GM12874 (cell line): ENCODE measurements around the gene AQP10.

Experiments used
- CTCF ChIP-seq: IDR thresholded peaks from 2 replicates; pipeline ENCODE4 v1.5.1; 2011; ENCODE audit warnings: low read depth, mild to moderate bottlenecking, control low read depth, low read length, moderate library complexity; ENCODE audit not compliant: insufficient read depth

AQP10 gene

GRCh38 chr1:154323493-154323892 lies 2.6 kb downstream of the AQP10 start:
- no peak for TF ChIP-seq CTCF

- no peak for TF ChIP-seq CTCF
Measured at GRCh38 chr1:154324241-154324640, 3.3 kb downstream of the AQP10 start.

GRCh38 chr1:154324669-154325582 lies 4.0 kb downstream of the AQP10 start, which contains the start of gene ATP8B2:
ATP8B2 (plus strand) TSS chr1:154325525; CDS start chr1:154328142, 2,617 bp downstream.
- peak; percentile 97 for TF ChIP-seq CTCF

- TF ChIP-seq CTCF = no peak
Measured at GRCh38 chr1:154325583-154326545, 5.0 kb downstream of the AQP10 start.

- TF ChIP-seq CTCF = no peak
Measured at GRCh38 chr1:154326546-154327465, 5.9 kb downstream of the AQP10 start.

- no peak for TF ChIP-seq CTCF
Measured at GRCh38 chr1:154327466-154328317, 6.8 kb downstream of the AQP10 start.
